ENCODE measurements around the gene GYPC.

DNA sequence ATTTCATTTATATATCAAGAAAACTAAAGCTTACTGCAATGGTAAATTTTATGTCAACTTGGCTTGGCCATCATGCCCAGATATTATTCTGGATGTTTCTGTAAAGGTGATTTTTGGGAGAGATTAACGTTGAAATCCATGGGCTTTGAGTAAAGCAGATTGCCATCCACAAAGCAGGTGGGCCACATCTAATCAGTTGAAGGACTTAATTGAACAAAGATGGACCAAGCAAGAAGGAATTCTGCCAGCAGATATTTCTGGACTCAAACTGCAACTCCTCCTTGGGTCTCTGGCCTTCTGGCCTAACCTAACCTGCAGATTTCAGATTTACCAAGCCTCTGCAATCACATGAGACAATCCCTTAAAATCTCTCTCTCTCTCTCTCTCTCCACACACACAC lies 77.8 kb downstream of the GYPC start:
- no peak for TF ChIP-seq GATA2 (IDR thresholded peaks at IDR 0.05; ENCODE audit: low read depth, low read length)
- TF ChIP-seq GATA3 (IDR thresholded peaks at IDR 0.05; ENCODE audit: low read depth, low read length): no peak

Measured in SH-SY5Y (cell line).